LNCAP (cell line): ENCODE measurements around the gene KRTAP11-1.

Experiments
- CTCF ChIP-seq: fragments of 450-650 bp; IDR thresholded peaks from 2 replicates; pipeline ENCODE4 v1.5.1; 2017; ENCODE audit warnings: mild to moderate bottlenecking

The KRTAP11-1 gene, protein sequence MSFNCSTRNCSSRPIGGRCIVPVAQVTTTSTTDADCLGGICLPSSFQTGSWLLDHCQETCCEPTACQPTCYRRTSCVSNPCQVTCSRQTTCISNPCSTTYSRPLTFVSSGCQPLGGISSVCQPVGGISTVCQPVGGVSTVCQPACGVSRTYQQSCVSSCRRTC

DNA sequence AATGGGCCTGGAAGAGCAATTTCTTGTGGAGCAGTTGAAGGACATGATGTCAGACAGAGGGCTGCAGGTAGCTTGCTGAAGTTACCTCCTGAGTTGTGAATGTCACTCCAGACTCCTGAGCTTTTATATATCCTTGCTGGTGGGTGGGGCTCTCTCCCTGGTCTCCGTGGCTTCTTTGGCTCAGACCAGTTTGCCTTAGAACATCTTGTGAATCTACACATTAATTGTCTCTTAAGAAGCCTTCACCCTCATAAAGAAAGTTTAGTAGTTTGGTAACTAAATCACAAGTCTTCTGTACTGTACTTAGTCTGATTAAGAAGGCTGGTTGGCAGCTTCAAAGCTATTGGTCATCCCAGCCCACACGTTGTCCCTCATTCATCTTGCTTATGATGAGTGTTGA is at the start of gene KRTAP11-1:
Gene KRTAP11-1 (minus strand): TSS at position 101 of the 400 bp plus-strand sequence. CDS start 56 bp downstream, at position 45.
- no peak for TF ChIP-seq CTCF

- TF ChIP-seq CTCF: no peak
Observed at GRCh38 chr21:30924146-30924700, 42.8 kb upstream of the KRTAP11-1 start.

DNA sequence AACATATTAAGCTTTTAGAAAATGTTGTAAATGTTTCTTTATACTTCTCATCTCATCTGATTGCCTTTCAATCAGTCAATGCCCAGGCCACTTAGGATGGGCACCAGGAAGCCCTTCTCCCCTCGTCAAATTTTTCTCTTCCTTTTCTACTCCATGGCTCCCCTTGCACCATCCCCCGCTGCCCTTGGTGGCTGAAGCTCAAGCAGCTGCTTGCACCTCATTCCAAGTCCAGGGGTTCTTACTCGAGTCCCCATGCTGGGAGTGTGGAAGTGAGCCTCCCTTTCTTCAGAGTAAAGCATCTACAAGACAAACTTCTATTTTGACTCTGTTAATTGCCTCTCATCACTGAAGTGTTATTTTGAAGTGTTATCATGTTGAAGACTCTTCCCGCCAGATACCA is 39.7 kb upstream of the KRTAP11-1 start:
- no peak for TF ChIP-seq CTCF

GRCh38 chr21:30917557-30917956 is 36.2 kb upstream of the KRTAP11-1 start:
- no peak for TF ChIP-seq CTCF

DNA sequence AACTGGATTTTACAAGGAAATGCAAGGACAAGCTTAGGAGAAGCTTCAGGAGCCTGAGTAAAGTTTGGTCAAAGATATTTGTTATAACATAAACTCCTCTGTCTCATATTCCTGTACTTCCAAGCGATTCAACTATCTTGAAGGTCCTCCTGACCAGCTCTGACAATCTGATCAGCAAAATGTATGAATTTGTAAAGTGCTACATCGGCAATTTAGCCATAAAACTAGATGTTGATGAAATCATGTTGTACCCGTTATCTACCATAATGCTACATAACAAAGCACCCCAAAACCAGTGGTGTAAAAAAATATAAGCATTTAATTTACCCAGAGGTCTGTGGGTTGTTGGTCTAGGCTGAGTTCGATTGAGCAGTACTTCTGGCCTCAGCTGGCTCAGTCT is 19.5 kb upstream of the KRTAP11-1 start:
- no peak for TF ChIP-seq CTCF

- TF ChIP-seq CTCF: no peak
Observed at GRCh38 chr21:30882866-30883597, 1.7 kb upstream of the KRTAP11-1 start.

- TF ChIP-seq CTCF: no peak
Observed at GRCh38 chr21:30880914-30881313, 466 bp downstream of the KRTAP11-1 start.
